ENCODE data around the gene CPNE7. TPM values are rescaled to one million over a fixed set of nuclear protein-coding genes. Genes with fewer than 3 reads are reported as not detected.
A peak's percentile ranks its signal among the peaks of the same experiment; 100 is the strongest.

CPNE7 gene
- total RNA-seq (2012; rRNA removed) (5.0 and 5.4 TPM in 2 replicates), polyA plus RNA-seq (2012; rRNA removed) (17.4 and 17.7 TPM in 2 replicates), Bru-seq, nascent RNA (percentile 65 among the genes with signal in this experiment), BruChase-seq, experiment 1, labeled RNA remaining after a 6-hour chase (percentile 87 among the genes with signal in this experiment), BruChase-seq, experiment 2, labeled RNA remaining after a 2-hour chase (percentile 80 among the genes with signal in this experiment)
- 5.8 and 13.6 TPM in 2 replicates for polyA plus RNA-seq (2012; cell fraction: cytosol; rRNA removed)
- polyA plus RNA-seq (2012; cell fraction: nucleus; rRNA removed; ENCODE audit: low replicate concordance), result 145 and 321 TPM in 2 replicates
- long read RNA-seq, transcript CPNE7-202 (15 exons, 2,409 nt), result major isoform, 19 of 39 reads
- long read RNA-seq, partial matches to known transcripts, result 3 of 39 reads
- long read RNA-seq, other reads (novel, unspliced or antisense), result 17 of 39 reads

DNA sequence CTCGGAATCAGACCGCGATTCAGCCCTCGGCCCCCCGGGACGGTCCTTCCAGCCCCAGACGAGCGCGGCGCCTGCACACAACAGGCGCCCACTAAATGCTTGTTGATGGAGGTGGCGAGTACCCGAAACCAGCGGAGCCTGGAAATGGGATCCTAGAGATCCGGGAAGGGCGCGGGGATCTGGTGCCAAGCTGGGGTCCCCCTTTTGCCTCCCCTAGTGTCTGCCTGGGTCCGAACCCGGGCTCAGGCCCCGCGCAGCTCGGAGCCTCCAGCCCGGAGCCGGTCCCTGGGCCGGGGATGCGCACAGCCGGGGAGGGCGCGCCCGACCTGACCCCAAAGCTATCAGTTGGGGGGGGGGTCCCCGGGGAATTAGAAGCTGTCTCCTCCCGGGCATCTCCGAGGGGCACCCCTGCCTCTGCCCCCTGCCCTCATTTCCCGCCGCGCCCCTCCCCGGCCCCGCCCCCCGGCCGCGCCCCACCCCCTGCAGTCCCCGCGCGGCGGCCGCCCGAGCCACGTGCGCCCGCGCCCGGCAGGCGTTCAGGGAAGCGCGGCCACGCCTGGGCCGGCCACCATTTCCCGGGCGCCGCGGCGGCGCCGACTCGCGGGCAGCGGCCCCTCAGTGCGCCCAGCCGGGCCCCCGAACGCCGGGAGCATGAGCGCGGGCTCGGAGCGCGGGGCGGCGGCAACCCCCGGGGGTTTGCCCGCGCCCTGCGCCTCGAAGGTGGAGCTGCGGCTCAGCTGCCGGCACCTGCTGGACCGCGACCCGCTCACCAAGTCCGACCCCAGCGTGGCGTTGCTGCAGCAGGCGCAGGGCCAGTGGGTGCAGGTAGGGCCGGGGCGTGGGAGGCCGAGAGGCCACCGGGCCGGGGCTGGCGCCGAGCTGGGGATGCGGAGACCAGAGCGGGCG lies at the start of gene CPNE7:
Gene CPNE7, plus strand, starts transcription at position 512 of the 906 bp plus-strand sequence. Its CDS starts 140 bp downstream, at position 652.
- peak within 1 kb of the TSS; percentile 93 for H2AFZ ChIP-seq (replicated peaks; ENCODE audit: low read length, poor library complexity)
- H3K4me2 ChIP-seq (ENCODE audit: low read depth, low read length), result peak within 1 kb of the TSS; percentile 82
- intact Hi-C loops (cut with micrococcal nuclease) (loop anchor here (1.0 kb wide), 1 partner anchor 92 kb away; no protein-coding TSS in a partner anchor), in situ Hi-C loops (cut with MboI; ENCODE audit: low sequenced_read_pairs) (no loop called here), dilution Hi-C loops (cut with HindIII; ENCODE audit: low sequenced_read_pairs, unreplicated experiment) (no loop called here)
- H3K9me1 ChIP-seq (ENCODE audit: insufficient read depth, low read length), result peaks cover 6% of the 10 kb centered on the region; the same call in 1 of the 2 replicates
- peak within 1 kb of the TSS; percentile 3 for H2BK5ac ChIP-seq (ENCODE audit: low read depth, low read length, poor library complexity, severe bottlenecking)
- no peak within 1 kb of the TSS for H3K23ac ChIP-seq (ENCODE audit: low read depth, low read length)
- H4K91ac ChIP-seq (ENCODE audit: insufficient read depth, low read depth, low read length), result no peak within 1 kb of the TSS; the same call in 1 of the 2 replicates
- peaks cover 4% of the 10 kb centered on the region; the same call in 1 of the 2 replicates for H3K27me3 ChIP-seq (ENCODE audit: control insufficient read depth, insufficient read depth, low read length)
- peak within 1 kb of the TSS; percentile 51 for H2AK5ac ChIP-seq (ENCODE audit: low read depth, low read length)
- H3K9ac ChIP-seq (ENCODE audit: low read depth, low read length), result 0 out of 2 replicates have a peak within 1 kb of the TSS, but pooled peaks have one; percentile 4
- no peak for DNase-seq
- H3K27ac ChIP-seq (ENCODE audit: insufficient read depth, low read length), result no peak within 1 kb of the TSS; the same call in 1 of the 2 replicates
- H3K56ac ChIP-seq (ENCODE audit: extremely low read depth, insufficient read depth, low read length), result no peak within 1 kb of the TSS; the same call in 1 of the 2 replicates
- peak within 1 kb of the TSS; percentile 93 for H2AK9ac ChIP-seq (replicated peaks; ENCODE audit: low read depth, low read length, poor library complexity)
- peak; percentile 60 for ATAC-seq (ENCODE audit: low read depth)
- H3K79me1 ChIP-seq (ENCODE audit: low read depth in 1 of 2, low read length in 2 of 2), result peaks cover 0 to 1% of the 10 kb centered on the region in 2 experiments; a peak in 1 of 4 replicates
- H3K18ac ChIP-seq (ENCODE audit: low read depth, low read length), result no peak within 1 kb of the TSS
- no peaks in the 10 kb centered on the region for H3K9me3 ChIP-seq (ENCODE audit: control insufficient read depth, insufficient read depth, low read length)
- no peak within 1 kb of the TSS for H2BK15ac ChIP-seq (ENCODE audit: low read depth, low read length)
- peak within 1 kb of the TSS; percentile 36 for H2BK120ac ChIP-seq (ENCODE audit: low read depth, low read length)
- no TSS peak for BruUV-seq (replicated peaks)
- peak within 1 kb of the TSS; percentile 30 for H3K4me3 ChIP-seq (ENCODE audit: insufficient read depth, low read depth, low read length)
- H3K4ac ChIP-seq (ENCODE audit: low read depth, low read length), result peak within 1 kb of the TSS; percentile 77
- peaks cover 15% of the 10 kb centered on the region for H3K4me1 ChIP-seq (ENCODE audit: control insufficient read depth, insufficient read depth, low read length)
- CTCF ChIA-PET, result no interaction called here
- 0 out of 2 replicates have a peak within 1 kb of the TSS, but pooled peaks have one; percentile 39 for H4K5ac ChIP-seq (ENCODE audit: low read depth, low read length)
- H4K8ac ChIP-seq (ENCODE audit: low read depth in 2 of 2, low read length in 2 of 2), result peak within 1 kb of the TSS in 1 of 2 experiments; percentile 72; a peak in 3 of 4 replicates
- 3% methylated on average over 45 of the region's 103 CpGs; no CpG with 5 or more reads in 1 of the 2 experiments for WGBS, 2 experiments (ENCODE audit: extremely low coverage in 2 of 2, insufficient read length in 1 of 2)
- H3K14ac ChIP-seq (replicated peaks; ENCODE audit: low read depth, low read length), result no peak within 1 kb of the TSS
- H3K36me3 ChIP-seq (ENCODE audit: control insufficient read depth, insufficient read depth, low read length), result peaks cover 3% of the 10 kb centered on the region; the same call in 1 of the 2 replicates
- no peak within 1 kb of the TSS for H2BK20ac ChIP-seq (ENCODE audit: low read depth, low read length)
- TF ChIP-seq RAD21 (IDR thresholded peaks at IDR 0.05; ENCODE audit: low read length) (no peak), RFX5 (IDR thresholded peaks at IDR 0.05; ENCODE audit: low read depth, low read length) (no peak), POLR2A (IDR thresholded peaks at IDR 0.05; ENCODE audit: low read depth, low read length) (no peak), MXI1 (IDR thresholded peaks at IDR 0.05; ENCODE audit: borderline replicate concordance, low read depth, low read length) (peak; percentile 66; the same call in 1 of the 2 replicates)
- no peaks in the 10 kb centered on the region for H4K20me1 ChIP-seq (ENCODE audit: insufficient read depth, low read length)
- POLR2A ChIA-PET (ENCODE audit: unreplicated experiment), result interaction anchor here (0.5 kb wide), 1 partner anchor 89 kb away, joined by 3 read pairs; no protein-coding TSS in a partner anchor
